ENCODE results near the gene ZBTB48. TPM values are rescaled to one million over a fixed set of nuclear protein-coding genes. Genes with fewer than 3 reads are reported as not detected.

Gene ZBTB48
- total RNA-seq, 1 donor from 2014 or later = 53.2 TPM

DNA sequence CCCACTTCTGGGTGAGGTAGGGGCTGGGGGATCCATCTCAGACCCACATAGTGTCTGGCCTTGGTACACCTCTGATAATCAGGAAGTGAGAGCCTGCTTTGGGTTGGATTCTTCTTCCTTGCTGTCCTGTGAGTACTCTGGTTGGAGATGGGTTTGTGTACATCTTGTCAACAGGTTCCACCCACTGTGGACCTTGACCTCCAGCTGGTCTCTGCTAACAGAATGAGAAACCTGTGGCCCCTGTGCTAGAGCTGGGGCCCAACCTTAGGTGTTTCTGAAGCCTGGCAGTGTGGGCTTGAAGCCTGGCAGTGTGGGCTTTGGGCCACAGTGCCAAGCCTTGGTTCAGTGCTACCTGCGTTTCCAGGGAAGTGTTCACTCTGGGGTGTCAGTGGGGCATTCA, 2.6 kb downstream of the ZBTB48 start:
- TF ChIP-seq, protein P1, sequence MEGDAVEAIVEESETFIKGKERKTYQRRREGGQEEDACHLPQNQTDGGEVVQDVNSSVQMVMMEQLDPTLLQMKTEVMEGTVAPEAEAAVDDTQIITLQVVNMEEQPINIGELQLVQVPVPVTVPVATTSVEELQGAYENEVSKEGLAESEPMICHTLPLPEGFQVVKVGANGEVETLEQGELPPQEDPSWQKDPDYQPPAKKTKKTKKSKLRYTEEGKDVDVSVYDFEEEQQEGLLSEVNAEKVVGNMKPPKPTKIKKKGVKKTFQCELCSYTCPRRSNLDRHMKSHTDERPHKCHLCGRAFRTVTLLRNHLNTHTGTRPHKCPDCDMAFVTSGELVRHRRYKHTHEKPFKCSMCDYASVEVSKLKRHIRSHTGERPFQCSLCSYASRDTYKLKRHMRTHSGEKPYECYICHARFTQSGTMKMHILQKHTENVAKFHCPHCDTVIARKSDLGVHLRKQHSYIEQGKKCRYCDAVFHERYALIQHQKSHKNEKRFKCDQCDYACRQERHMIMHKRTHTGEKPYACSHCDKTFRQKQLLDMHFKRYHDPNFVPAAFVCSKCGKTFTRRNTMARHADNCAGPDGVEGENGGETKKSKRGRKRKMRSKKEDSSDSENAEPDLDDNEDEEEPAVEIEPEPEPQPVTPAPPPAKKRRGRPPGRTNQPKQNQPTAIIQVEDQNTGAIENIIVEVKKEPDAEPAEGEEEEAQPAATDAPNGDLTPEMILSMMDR (IDR thresholded peaks at IDR 0.05) = no peak
- Mint-ChIP-seq H3K4me3 (peak overlapping the region; percentile 15), H3K27ac (peak overlapping the region; percentile 65), H3K36me3 (ENCODE audit: low read depth) (peaks cover 17% of the 10 kb centered on the region), H3K9me3 (no peaks in the 10 kb centered on the region), H3K27me3 (no peaks in the 10 kb centered on the region), H3K4me1 (peaks cover 45% of the 10 kb centered on the region)
- ATAC-seq (ENCODE audit: low read depth) (no peak), DNase-seq (no peak)
- intact Hi-C loops (cut with micrococcal nuclease) = no loop called here
- POLR2A ChIA-PET = interaction anchor here (4.3 kb wide), 1 partner anchor 19 kb away, joined by 94 read pairs; the partner anchor contains the start of gene KLHL21
- CTCF ChIA-PET = no interaction called here

DNA sequence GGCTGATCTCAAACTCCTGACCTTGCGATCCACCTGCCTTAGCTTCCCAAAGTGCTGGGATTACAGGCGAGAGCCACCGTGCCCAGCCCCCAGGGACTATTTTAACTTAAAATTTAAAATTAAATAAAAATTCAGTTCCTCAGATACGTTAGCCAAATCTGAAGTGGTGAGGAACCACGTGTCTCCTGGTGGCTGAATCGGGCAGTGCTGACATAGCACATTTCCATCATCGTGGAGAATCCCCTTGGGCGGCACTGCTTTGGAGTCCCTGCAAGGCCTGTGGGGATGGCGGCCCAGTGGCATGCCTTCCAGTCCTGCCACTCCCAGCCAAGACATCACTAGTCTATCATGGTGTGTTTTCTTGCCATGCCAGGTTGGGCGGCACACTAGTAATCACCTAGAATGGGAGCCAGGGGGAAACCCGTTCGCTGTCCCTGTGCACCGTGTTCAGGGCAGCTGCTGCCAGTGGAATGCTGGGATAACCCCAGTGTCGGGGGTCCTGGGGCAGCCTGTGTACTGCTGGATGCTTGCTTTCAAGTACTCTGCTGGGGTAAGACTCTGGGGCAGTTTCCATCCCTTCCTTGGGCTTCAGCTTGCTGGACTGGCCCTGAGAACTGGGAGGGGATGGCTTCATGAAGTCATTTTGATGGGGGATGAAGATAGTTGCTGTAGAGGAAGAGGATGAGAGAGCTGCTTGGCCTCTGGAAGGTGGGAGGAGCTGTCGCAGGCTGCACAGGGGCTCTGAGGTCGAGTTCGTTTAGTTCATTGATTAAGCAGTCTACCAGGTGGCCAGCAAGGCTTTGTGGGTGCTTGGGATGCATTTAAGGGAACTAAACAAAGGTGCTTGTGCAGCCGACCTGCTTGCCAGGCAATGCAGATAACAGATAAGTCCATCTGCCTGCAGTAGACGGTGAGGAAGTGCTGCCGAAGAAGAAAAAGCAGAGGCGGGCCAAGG, 4.6 kb downstream of the ZBTB48 start:
- H3K4me3 Mint-ChIP-seq = no peak overlapping the region
- ATAC-seq (ENCODE audit: low read depth) (no peak), DNase-seq (no peak)
- ChIA-PET CTCF (no interaction called here), POLR2A (interaction anchor here (0.7 kb wide), 1 partner anchor 31 kb away, joined by 4 read pairs; no protein-coding TSS in a partner anchor)
- no peak overlapping the region for H3K27ac Mint-ChIP-seq
- intact Hi-C loops (cut with micrococcal nuclease) = no loop called here
- peaks cover 31% of the 10 kb centered on the region for H3K36me3 Mint-ChIP-seq (ENCODE audit: low read depth)
- TF ChIP-seq, protein P1 (IDR thresholded peaks at IDR 0.05) = no peak
- no peaks in the 10 kb centered on the region for H3K9me3 Mint-ChIP-seq
- peaks cover 42% of the 10 kb centered on the region for H3K4me1 Mint-ChIP-seq
- H3K27me3 Mint-ChIP-seq = no peaks in the 10 kb centered on the region

DNA sequence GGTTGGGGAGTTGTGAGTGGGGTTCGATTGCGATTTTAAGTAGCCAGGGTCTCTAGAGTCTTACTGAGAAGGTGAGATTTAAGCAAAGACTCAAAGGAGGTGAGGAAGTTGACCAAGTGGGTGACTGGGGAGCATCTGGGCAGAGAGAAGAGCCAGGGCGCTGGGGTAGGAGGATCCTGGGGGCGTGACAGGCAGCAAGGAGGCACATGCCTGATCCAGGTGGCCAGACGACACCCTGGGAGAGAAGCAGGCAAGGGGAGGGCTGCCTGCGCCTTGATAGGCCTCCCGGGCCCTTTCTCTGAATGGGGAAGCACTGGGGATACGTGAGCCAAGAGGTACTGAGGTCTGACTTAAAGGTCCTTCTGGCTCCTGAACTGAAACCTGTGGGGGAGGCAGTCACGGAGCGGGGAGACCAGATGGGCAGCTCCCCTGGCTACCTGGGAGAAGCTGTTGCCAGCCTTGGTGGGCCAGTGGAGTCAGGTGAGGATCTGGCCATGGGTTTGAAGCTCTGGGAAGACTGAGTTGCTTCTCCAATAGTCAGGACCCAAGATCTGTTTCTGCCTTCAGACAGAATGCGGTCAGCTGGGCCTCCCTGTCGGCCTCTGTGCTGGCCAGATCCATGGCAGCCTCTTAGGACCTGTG, 5.4 kb downstream of the ZBTB48 start:
- Mint-ChIP-seq H3K27ac (no peak overlapping the region), H3K9me3 (no peaks in the 10 kb centered on the region), H3K4me1 (peaks cover 37% of the 10 kb centered on the region), H3K36me3 (ENCODE audit: low read depth) (peaks cover 38% of the 10 kb centered on the region), H3K27me3 (no peaks in the 10 kb centered on the region), H3K4me3 (no peak overlapping the region)
- DNase-seq (no peak), ATAC-seq (ENCODE audit: low read depth) (no peak)
- ChIA-PET POLR2A (no interaction called here), CTCF (no interaction called here)
- intact Hi-C loops (cut with micrococcal nuclease) = no loop called here
- TF ChIP-seq, protein P1 (IDR thresholded peaks at IDR 0.05) = no peak

DNA sequence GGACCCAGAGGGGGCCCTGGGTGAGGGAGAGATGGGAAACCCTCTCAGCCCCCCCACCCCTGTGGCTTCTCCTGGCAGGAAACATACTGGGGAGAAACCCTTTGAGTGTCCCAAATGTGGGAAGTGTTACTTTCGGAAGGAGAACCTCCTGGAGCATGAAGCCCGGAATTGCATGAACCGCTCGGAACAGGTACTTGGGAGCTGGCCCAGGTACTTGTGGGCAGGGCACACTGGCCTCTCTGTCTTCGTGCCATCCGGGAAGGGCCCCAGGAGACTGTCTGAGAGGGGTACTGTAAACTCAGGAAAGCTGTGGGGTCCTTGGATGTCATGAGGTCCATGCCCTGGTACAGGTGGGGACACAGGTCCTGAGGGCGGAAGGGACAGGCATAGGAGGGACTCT, 6.0 kb downstream of the ZBTB48 start:
- intact Hi-C loops (cut with micrococcal nuclease) = no loop called here
- H3K36me3 Mint-ChIP-seq (ENCODE audit: low read depth) = peaks cover 41% of the 10 kb centered on the region
- ATAC-seq (ENCODE audit: low read depth) (no peak), DNase-seq (no peak)
- H3K27me3 Mint-ChIP-seq = no peaks in the 10 kb centered on the region
- ChIA-PET POLR2A (no interaction called here), CTCF (no interaction called here)
- no peak overlapping the region for H3K4me3 Mint-ChIP-seq
- H3K9me3 Mint-ChIP-seq = no peaks in the 10 kb centered on the region
- H3K4me1 Mint-ChIP-seq = peaks cover 31% of the 10 kb centered on the region
- no peak overlapping the region for H3K27ac Mint-ChIP-seq
- TF ChIP-seq, protein P1 (IDR thresholded peaks at IDR 0.05) = no peak

DNA sequence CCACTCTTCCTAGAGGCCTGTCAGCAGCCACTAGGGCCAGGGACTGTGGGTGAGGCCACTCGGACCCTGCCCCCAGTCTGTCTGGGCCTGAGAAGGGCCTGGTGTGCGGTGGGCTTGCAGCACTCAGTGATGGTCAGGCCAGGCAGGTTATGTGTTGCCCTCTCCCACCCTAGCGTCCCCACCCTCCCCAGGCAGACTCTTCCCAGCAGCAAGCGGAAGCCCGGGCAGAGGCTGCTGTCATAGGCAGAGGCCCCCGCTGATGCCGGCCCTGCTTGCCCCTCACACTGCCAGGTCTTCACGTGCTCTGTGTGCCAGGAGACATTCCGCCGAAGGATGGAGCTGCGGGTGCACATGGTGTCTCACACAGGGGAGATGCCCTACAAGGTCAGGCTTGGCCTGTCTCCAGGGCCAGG, 6.6 kb downstream of the ZBTB48 start:
- CTCF ChIA-PET = no interaction called here
- Mint-ChIP-seq H3K27me3 (no peaks in the 10 kb centered on the region), H3K36me3 (ENCODE audit: low read depth) (peaks cover 44% of the 10 kb centered on the region), H3K4me3 (no peak overlapping the region), H3K4me1 (peaks cover 31% of the 10 kb centered on the region), H3K27ac (no peak overlapping the region), H3K9me3 (no peaks in the 10 kb centered on the region)
- no peak for ATAC-seq (ENCODE audit: low read depth)
- intact Hi-C loops (cut with micrococcal nuclease) = no loop called here
- POLR2A ChIA-PET = no interaction called here
- DNase-seq = no peak
- TF ChIP-seq, protein P1 (IDR thresholded peaks at IDR 0.05) = no peak
